ENCODE measurements around the gene RANGRF. TPM values are rescaled to one million over a fixed set of nuclear protein-coding genes. Genes with fewer than 3 reads are reported as not detected.

The RANGRF gene
- total RNA-seq, 2 donors from 2014 or later, result 44.9 to 56.0 TPM

- Mint-ChIP-seq H3K9me3 (no peaks in the 10 kb centered on the region), H3K27ac (no peak overlapping the region), H3K27me3 (no peaks in the 10 kb centered on the region), H3K4me3 (no peak overlapping the region), H3K4me1 (peaks cover 13% of the 10 kb centered on the region), H3K36me3 (ENCODE audit: low read depth) (peaks cover 5% of the 10 kb centered on the region)
- no peak for ATAC-seq (replicated peaks)
These were observed 2.9 kb upstream of the RANGRF start for GRCh38 chr17:8285270-8286181.

- Mint-ChIP-seq H3K27me3 (no peaks in the 10 kb centered on the region), H3K9me3 (no peaks in the 10 kb centered on the region), H3K4me1 (peaks cover 14% of the 10 kb centered on the region), H3K4me3 (peak overlapping the region; percentile 98), H3K27ac (peak overlapping the region; percentile 96), H3K36me3 (ENCODE audit: low read depth) (peaks cover 5% of the 10 kb centered on the region)
- no peak for ATAC-seq (replicated peaks)
These were observed 677 bp upstream of the RANGRF start for GRCh38 chr17:8287651-8288335.

GRCh38 chr17:8289103-8289397 is 580 bp downstream of the RANGRF start:
- H3K27ac Mint-ChIP-seq, result peak overlapping the region; percentile 96
- H3K36me3 Mint-ChIP-seq (ENCODE audit: low read depth), result peaks cover 5% of the 10 kb centered on the region
- no peaks in the 10 kb centered on the region for H3K27me3 Mint-ChIP-seq
- peak overlapping the region; percentile 98 for H3K4me3 Mint-ChIP-seq
- H3K9me3 Mint-ChIP-seq, result no peaks in the 10 kb centered on the region
- H3K4me1 Mint-ChIP-seq, result peaks cover 19% of the 10 kb centered on the region
- no peak for ATAC-seq (replicated peaks)

- Mint-ChIP-seq H3K27ac (peak overlapping the region; percentile 86), H3K4me3 (peak overlapping the region; percentile 98)
These were observed 1.6 kb downstream of the RANGRF start for GRCh38 chr17:8290043-8290442.

DNA sequence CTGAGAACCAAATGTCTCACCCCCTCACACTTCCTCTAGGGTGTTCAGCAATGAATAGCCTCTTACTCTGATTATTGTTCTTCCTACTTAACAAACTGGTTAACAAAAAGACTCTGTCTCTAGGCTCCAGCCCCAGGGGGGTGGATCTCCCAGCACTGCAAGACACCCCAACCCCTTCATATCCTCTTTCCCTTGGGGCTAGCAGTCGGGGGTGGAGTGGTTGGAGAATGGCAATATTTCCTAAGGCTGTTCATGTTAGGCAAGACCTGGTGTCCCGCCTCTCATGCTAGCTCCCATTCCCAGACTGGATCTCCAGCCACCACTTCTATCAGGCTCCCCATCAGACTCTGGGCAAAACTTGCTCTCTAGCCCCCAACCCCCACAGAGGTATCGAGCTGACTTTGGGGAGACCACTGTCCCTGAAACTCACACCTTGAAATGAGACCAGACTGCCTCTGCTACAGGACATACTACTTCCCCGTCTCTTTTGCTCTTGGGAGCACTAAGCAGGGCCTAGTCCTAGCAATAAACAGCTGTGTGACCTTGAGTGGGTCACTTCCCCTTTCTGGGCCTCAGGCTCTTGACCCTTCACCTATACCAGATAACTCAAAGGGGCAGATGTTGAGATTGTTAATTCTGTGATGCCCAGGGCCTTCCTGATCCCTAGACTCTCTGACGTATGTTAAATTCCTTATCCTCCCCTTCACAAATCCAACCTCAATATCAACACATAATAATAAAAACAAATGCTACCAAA is 4.3 kb downstream of the RANGRF start:
- no peak for ATAC-seq (replicated peaks)
- peak overlapping the region; percentile 9 for H3K27ac Mint-ChIP-seq
- H3K36me3 Mint-ChIP-seq (ENCODE audit: low read depth), result peaks cover 5% of the 10 kb centered on the region
- H3K4me3 Mint-ChIP-seq, result no peak overlapping the region
- no peaks in the 10 kb centered on the region for H3K9me3 Mint-ChIP-seq
- H3K27me3 Mint-ChIP-seq, result no peaks in the 10 kb centered on the region
- peaks cover 26% of the 10 kb centered on the region for H3K4me1 Mint-ChIP-seq

More at GRCh38 chr17:8290043-8290442, 1.6 kb downstream of the RANGRF start:
- no peak for ATAC-seq (replicated peaks)
- H3K36me3 Mint-ChIP-seq (ENCODE audit: low read depth), result peaks cover 5% of the 10 kb centered on the region
- H3K4me1 Mint-ChIP-seq, result peaks cover 25% of the 10 kb centered on the region
- H3K27me3 Mint-ChIP-seq, result no peaks in the 10 kb centered on the region
- H3K9me3 Mint-ChIP-seq, result no peaks in the 10 kb centered on the region

DNA sequence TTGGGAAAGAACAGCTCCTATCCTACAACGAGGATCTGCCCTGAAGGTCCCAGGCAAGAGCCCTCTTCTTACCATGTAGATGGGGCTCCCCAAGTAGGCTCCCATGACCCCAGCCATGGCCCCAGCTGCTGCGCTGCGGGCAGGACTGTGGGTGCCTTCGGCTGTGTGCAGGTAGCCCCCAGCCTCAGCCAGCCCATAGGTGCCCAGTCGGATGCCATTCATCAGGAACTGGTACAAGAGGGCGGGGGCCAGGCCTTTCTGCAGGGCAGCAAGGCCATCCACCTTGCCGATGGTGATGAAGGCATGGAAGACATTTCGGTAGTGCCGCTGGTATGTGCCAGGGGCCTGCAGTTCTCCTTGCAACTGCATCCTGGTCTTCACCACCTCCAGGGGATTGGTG is 5.9 kb downstream of the RANGRF start:
- Mint-ChIP-seq H3K27me3 (no peaks in the 10 kb centered on the region), H3K4me1 (peaks cover 26% of the 10 kb centered on the region)
- ATAC-seq (replicated peaks), result no peak

GRCh38 chr17:8294814-8295316 is 6.4 kb downstream of the RANGRF start:
- Mint-ChIP-seq H3K36me3 (ENCODE audit: low read depth) (peaks cover 3% of the 10 kb centered on the region), H3K4me1 (peaks cover 24% of the 10 kb centered on the region), H3K27me3 (no peaks in the 10 kb centered on the region), H3K4me3 (peak overlapping the region; percentile 88), H3K27ac (peak overlapping the region; percentile 88), H3K9me3 (no peaks in the 10 kb centered on the region)
- no peak for ATAC-seq (replicated peaks)

More for the DNA sequence above, 5.9 kb downstream of the RANGRF start:
- Mint-ChIP-seq H3K4me3 (peak overlapping the region; percentile 88), H3K27ac (peak overlapping the region; percentile 88), H3K36me3 (ENCODE audit: low read depth) (peaks cover 5% of the 10 kb centered on the region), H3K9me3 (no peaks in the 10 kb centered on the region)

DNA sequence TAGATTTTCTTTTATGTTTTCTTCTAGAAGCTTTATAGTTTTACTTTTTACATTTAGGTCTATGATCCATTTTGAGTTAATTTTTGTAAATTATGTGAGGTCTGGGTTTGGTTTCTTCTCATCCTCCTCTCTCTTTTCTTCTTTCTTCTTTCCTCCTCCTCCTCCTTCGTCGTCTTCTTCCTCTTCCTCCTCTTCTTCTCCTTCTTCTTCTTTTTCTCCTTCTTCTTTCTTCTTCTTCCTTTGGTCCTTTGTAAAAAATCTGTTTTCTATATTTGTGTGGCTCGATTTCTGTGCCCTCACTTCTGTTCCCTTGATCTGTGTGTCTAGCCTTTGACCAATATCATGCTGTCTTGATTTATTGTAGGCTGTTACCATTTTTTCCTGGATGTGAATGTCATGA is 11.8 kb downstream of the RANGRF start:
- H3K9me3 Mint-ChIP-seq, result no peaks in the 10 kb centered on the region
- peaks cover 11% of the 10 kb centered on the region for H3K4me1 Mint-ChIP-seq
- H3K36me3 Mint-ChIP-seq (ENCODE audit: low read depth), result no peaks in the 10 kb centered on the region
- no peak for ATAC-seq (replicated peaks)
- no peaks in the 10 kb centered on the region for H3K27me3 Mint-ChIP-seq
- H3K27ac Mint-ChIP-seq, result peak overlapping the region; percentile 4
- H3K4me3 Mint-ChIP-seq, result no peak overlapping the region

GRCh38 chr17:8300627-8301242 is 12.3 kb downstream of the RANGRF start:
- no peaks in the 10 kb centered on the region for H3K27me3 Mint-ChIP-seq
- H3K4me1 Mint-ChIP-seq, result peaks cover 11% of the 10 kb centered on the region
- peak overlapping the region; percentile 4 for H3K27ac Mint-ChIP-seq
- no peaks in the 10 kb centered on the region for H3K9me3 Mint-ChIP-seq
- no peak overlapping the region for H3K4me3 Mint-ChIP-seq
- no peaks in the 10 kb centered on the region for H3K36me3 Mint-ChIP-seq (ENCODE audit: low read depth)
- peak; percentile 97 for ATAC-seq (replicated peaks)

GRCh38 chr17:8310601-8311123 is 22.2 kb downstream of the RANGRF start:
- no peak for ATAC-seq (replicated peaks)
- peaks cover 13% of the 10 kb centered on the region for H3K27me3 Mint-ChIP-seq
- H3K4me3 Mint-ChIP-seq, result no peak overlapping the region
- H3K9me3 Mint-ChIP-seq, result no peaks in the 10 kb centered on the region
- H3K27ac Mint-ChIP-seq, result no peak overlapping the region
- no peaks in the 10 kb centered on the region for H3K4me1 Mint-ChIP-seq
- no peaks in the 10 kb centered on the region for H3K36me3 Mint-ChIP-seq (ENCODE audit: low read depth)

GRCh38 chr17:8311131-8311790 is 22.8 kb downstream of the RANGRF start:
- Mint-ChIP-seq H3K9me3 (no peaks in the 10 kb centered on the region), H3K36me3 (ENCODE audit: low read depth) (no peaks in the 10 kb centered on the region), H3K27ac (no peak overlapping the region), H3K27me3 (peaks cover 13% of the 10 kb centered on the region), H3K4me1 (no peaks in the 10 kb centered on the region), H3K4me3 (no peak overlapping the region)
- ATAC-seq (replicated peaks), result no peak

DNA sequence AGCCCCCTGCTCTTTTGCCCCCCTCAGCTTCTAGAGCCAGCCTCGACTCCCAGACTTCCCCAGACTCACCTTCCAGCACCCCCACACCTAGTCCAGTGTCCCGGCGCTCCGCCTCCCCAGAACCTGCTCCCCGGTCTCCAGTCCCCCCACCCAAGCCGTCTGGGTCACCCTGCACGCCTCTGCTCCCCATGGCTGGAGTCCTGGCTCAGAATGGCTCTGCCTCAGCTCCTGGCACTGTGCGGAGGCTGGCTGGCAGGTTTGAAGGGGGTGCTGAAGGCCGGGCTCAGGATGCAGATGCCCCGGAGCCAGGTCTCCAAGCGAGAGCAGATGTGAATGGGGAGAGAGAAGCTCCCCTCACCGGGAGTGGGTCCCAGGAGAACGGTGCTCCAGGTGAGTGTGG is 23.8 kb downstream of the RANGRF start:
- Mint-ChIP-seq H3K4me1 (no peaks in the 10 kb centered on the region), H3K36me3 (ENCODE audit: low read depth) (no peaks in the 10 kb centered on the region), H3K27me3 (peaks cover 13% of the 10 kb centered on the region), H3K9me3 (no peaks in the 10 kb centered on the region), H3K27ac (no peak overlapping the region), H3K4me3 (no peak overlapping the region)
- ATAC-seq (replicated peaks), result no peak

- H3K4me1 Mint-ChIP-seq, result no peaks in the 10 kb centered on the region
- no peak for ATAC-seq (replicated peaks)
- H3K36me3 Mint-ChIP-seq (ENCODE audit: low read depth), result no peaks in the 10 kb centered on the region
- peaks cover 13% of the 10 kb centered on the region for H3K27me3 Mint-ChIP-seq
- no peak overlapping the region for H3K4me3 Mint-ChIP-seq
- no peaks in the 10 kb centered on the region for H3K9me3 Mint-ChIP-seq
- H3K27ac Mint-ChIP-seq, result no peak overlapping the region
These were observed 24.5 kb downstream of the RANGRF start for GRCh38 chr17:8312726-8313600.

Data from activated T-helper 17 cell treated with anti-CD3 and anti-CD28 coated beads, Interleukin-2, amount 50 U/mL, for 72 hours (primary cell).